ENCODE data around the gene ZFYVE1.
"Not testable (repeated sequence)": the region's sequence is repeated elsewhere in the genome, so short reads cannot be mapped to it uniquely, and the experiment has no call there.

Gene ZFYVE1

GRCh38 chr14:72956741-72957140 is 70.2 kb downstream of the ZFYVE1 start:
- not testable (repeated sequence) for DNase-seq

- no peak for DNase-seq
Measured at GRCh38 chr14:72952171-72952570, 74.7 kb downstream of the ZFYVE1 start.

- peak; percentile 60 for DNase-seq
Measured at GRCh38 chr14:72948481-72949138, 78.3 kb downstream of the ZFYVE1 start.

- no peak for DNase-seq
Measured at GRCh38 chr14:72947366-72948160, 79.3 kb downstream of the ZFYVE1 start.

- DNase-seq = no peak
Measured at GRCh38 chr14:72946491-72946890, 80.4 kb downstream of the ZFYVE1 start.

- DNase-seq = no peak
Measured at GRCh38 chr14:72945356-72946027, 81.4 kb downstream of the ZFYVE1 start.

- no peak for DNase-seq
Measured at GRCh38 chr14:72943876-72944430, 83.0 kb downstream of the ZFYVE1 start.

- no peak for DNase-seq
Measured at GRCh38 chr14:72942934-72943333, 84.0 kb downstream of the ZFYVE1 start.

- no peak for DNase-seq
Measured at GRCh38 chr14:72941286-72941985, 85.5 kb downstream of the ZFYVE1 start.

- DNase-seq = no peak
Measured at GRCh38 chr14:72939630-72940029, 87.3 kb downstream of the ZFYVE1 start.

GRCh38 chr14:72932893-72933292 is 94.0 kb downstream of the ZFYVE1 start:
- no peak for DNase-seq

- no peak for DNase-seq
Measured at GRCh38 chr14:72929316-72930080, 97.4 kb downstream of the ZFYVE1 start.

GRCh38 chr14:72928872-72929271 is 98.0 kb downstream of the ZFYVE1 start:
- DNase-seq = no peak

- peak; percentile 95 for DNase-seq
Measured at GRCh38 chr14:72926292-72927028, 100.4 kb downstream of the ZFYVE1 start, which contains the start of gene DCAF4. DCAF4 (plus strand) TSS chr14:72926464; CDS start chr14:72937979, 11,515 bp downstream.

- no peak for DNase-seq
Measured at GRCh38 chr14:72925815-72926291, 101.1 kb downstream of the ZFYVE1 start.

GRCh38 chr14:72925171-72925759 is 101.6 kb downstream of the ZFYVE1 start:
- no peak for DNase-seq

- DNase-seq = no peak
Measured at GRCh38 chr14:72924337-72924736, 102.6 kb downstream of the ZFYVE1 start.

GRCh38 chr14:72921396-72921795 is 105.5 kb downstream of the ZFYVE1 start:
- no peak for DNase-seq

- DNase-seq = no peak
Measured at GRCh38 chr14:72920008-72920407, 106.9 kb downstream of the ZFYVE1 start.
